Measurements from ENCODE around the gene FBXL22.
"Not testable (repeated sequence)": the region's sequence is repeated elsewhere in the genome, so short reads cannot be mapped to it uniquely, and the experiment has no call there.

Gene FBXL22

DNA sequence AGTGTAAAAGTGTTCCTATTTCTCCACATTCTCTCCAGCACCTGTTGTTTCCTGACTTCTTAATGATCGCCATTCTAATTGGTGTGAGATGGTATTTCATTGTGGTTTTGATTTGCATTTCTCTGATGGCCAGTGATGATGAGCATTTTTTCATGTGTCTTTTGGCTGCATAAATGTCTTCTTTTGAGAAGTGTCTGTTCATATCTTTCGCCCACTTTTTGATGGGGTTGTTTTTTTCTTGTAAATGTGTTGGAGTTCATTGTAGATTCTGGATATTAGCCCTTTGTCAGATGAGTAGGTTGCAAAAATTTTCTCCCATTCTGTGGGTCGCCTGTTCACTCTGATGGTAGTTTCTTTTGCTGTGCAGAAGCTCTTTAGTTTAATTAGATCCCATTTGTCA lies 20.4 kb downstream of the FBXL22 start:
- DNase-seq = not testable (repeated sequence)

- DNase-seq = not testable (repeated sequence)
Measured at GRCh38 chr15:63620760-63621159, 23.6 kb downstream of the FBXL22 start.

GRCh38 chr15:63623232-63623969 lies 26.2 kb downstream of the FBXL22 start:
- DNase-seq = no peak

GRCh38 chr15:63626955-63627354 lies 29.8 kb downstream of the FBXL22 start:
- DNase-seq = no peak

GRCh38 chr15:63628123-63628822 lies 31.1 kb downstream of the FBXL22 start:
- DNase-seq = no peak

- DNase-seq = no peak
Measured at GRCh38 chr15:63630036-63630751, 33.0 kb downstream of the FBXL22 start.

DNA sequence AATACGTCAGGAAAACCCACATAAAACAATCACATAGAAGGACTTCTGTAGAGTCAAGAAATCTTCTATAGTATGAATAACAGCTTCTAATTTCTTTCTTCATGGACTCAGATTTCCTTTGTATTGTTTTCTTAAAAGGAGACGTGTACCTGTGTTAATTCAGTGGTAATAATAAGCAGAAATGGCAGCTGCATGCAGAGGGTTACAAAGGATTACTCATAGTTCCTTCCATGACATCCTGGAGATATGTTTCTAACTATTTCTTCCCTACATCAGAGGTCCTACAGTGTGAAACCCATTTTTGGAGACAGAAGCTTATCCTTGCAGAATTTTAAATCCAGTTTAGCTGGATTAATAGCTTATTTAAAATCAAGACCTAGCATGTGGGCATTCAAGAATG lies 36.1 kb downstream of the FBXL22 start:
- no peak for DNase-seq

DNA sequence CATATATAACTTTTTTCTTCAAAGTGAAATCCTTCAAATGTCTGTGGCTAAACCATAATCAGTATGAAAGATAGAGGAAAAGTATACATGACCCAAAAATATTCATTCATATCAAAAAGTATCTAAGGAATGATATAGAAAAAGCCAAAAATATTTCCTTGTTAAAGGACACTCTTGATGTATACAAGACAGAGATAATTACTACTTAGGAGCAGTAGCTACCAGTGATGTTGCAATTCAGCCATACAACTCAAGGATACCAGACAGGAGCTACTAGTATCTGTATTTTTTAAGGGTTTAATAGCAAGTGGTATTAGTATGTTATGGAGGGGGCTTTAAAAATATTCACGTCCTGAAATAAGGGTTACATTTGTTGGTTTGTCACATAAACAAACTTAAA lies 37.0 kb downstream of the FBXL22 start:
- no peak for DNase-seq

DNA sequence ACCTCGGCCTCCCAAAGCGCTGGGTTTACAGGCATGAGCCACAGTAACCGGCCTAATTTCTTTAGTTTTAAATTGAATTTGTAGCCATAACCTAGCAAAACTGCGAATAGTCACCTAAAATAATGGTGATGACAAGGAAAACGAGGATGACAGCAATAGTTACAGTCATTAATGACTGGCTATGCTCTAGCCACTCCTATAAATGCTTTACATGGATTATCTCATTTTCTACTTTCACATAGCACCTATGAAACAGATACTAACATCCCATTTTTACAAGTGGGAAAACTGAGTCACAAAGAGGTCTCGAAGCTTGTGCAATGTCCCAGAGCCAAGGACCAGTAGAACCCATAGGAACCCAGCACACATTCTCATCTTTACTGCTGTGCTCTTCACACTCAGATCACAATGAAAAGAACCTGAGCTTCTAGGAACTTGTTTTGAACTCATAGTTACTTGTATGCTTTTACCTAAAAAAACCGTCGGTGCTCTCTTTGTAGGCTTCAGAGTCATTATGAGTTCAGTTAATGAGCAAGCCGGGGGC lies 39.4 kb downstream of the FBXL22 start:
- DNase-seq = no peak

GRCh38 chr15:63638839-63639238 lies 41.7 kb downstream of the FBXL22 start:
- peak; percentile 29 for DNase-seq

DNA sequence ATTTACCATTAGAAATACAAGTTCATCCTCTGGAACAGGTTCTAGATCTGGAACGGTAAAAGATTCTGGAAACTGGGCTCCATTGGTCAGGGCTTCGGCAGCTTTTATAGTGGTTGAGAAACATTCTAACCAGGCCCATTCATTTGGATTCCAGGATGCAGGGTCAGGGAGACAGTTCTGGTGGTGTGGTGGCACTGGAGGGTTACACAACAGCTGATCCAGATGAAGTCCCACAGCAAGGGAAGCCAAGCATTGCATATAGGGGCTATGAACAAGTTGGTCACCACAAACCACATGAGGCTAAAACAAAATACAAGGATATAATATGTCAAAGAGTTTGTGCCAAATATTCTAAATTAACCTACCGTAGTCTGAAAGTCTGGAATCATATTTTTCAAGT lies 43.0 kb downstream of the FBXL22 start:
- no peak for DNase-seq

Measured in activated CD4-positive, alpha-beta T cell treated with anti-CD3 and anti-CD28 coated beads, Interleukin-10, Interleukin-2, amounts not matched to agents 100 ng/mL and 50 ng/mL, durations not matched to agents 16 hours and 8 hours (primary cell).